GM13976 (cell line): ENCODE results near the gene CBLC.

ENCODE experiments used
- DNase-seq: peaks from one replicate; pipeline ENCODE4 v3.0.0; 2012; ENCODE audit warnings: low spot score
- CTCF ChIP-seq: IDR thresholded peaks from 2 replicates; pipeline ENCODE4 v1.5.1; 2012; ENCODE audit warnings: borderline replicate concordance, mild to moderate bottlenecking; ENCODE audit not compliant: insufficient read depth; ENCODE audit errors: extremely low read depth, missing control alignments, control extremely low read depth
- in situ Hi-C: fragments of 300-500 bp; cut with MboI; formaldehyde crosslinking; loops from one replicate; pipeline ENCODE4 v1.12.0; 2022; ENCODE audit warnings: low sequenced_read_pairs, mixed read lengths, inconsistent platforms; ENCODE audit not compliant: unreplicated experiment

The CBLC gene

DNA sequence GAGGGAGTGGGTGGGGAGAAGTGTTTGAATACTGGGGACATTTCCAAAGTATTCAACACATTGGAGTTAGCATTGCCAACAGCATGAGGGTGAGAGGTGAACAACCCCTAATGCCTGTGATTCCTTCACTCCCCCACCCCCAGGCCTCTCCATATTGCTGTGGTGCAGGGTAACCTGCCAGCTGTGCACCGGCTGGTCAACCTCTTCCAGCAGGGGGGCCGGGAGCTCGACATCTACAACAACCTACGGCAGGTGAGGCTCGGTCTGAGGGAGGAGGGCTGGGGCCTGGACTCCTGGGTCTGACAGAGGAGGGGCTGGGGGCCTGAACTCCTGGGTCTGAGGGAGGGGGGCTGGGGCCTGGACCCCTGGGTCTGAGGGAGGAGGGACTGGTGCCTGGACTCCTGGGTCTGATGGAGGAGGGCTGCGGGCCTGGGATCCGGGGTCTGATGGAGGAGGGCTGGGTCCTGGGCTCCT is 21.6 kb upstream of the CBLC start:
- DNase-seq: no peak
- in situ Hi-C loops: no loop called here
- TF ChIP-seq CTCF: no peak

GRCh38 chr19:44757057-44757734 is 20.5 kb upstream of the CBLC start:
- no peak for TF ChIP-seq CTCF
- in situ Hi-C loops: no loop called here
- DNase-seq: no peak

- in situ Hi-C loops: no loop called here
- TF ChIP-seq CTCF: no peak
- no peak for DNase-seq
Observed at GRCh38 chr19:44757735-44758505, 19.8 kb upstream of the CBLC start.

GRCh38 chr19:44758596-44758995 is 19.1 kb upstream of the CBLC start:
- in situ Hi-C loops: no loop called here
- no peak for TF ChIP-seq CTCF
- no peak for DNase-seq

GRCh38 chr19:44759083-44759804 is 18.4 kb upstream of the CBLC start:
- in situ Hi-C loops: no loop called here
- no peak for TF ChIP-seq CTCF
- no peak for DNase-seq

DNA sequence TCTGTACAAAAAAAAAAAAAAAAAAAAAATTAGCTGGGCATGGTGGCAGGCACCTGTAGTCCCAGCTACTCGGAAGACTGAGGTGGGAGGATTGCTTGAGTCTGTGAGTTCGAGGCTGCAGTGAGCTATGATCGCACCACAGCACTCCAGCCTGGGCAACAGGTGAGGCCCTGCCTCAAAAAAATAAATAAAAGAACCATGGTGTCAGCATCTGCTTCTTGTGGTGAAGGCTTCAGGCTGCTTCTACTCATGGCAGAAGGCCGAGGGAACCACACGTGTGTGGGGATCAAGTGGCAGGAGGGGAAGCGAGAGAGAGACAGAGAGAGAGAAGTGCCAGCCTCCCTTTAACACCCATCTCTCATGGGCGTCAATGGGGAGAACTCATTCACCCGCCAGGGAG is 15.7 kb upstream of the CBLC start:
- no peak for DNase-seq
- TF ChIP-seq CTCF: no peak
- in situ Hi-C loops: no loop called here
